Limb (tissue), 2 donors: ENCODE measurements around the gene ARL14.

Source experiments
- DNase-seq, 2 donors: peaks; one replicate each; pipeline ENCODE4 v3.0.0-alpha.2; 2016; ENCODE audit errors: extremely low spot score in 2 of 2

Gene ARL14

GRCh38 chr3:160676547-160677303 lies at the start of gene ARL14:
ARL14 (plus strand) TSS chr3:160677160; CDS start chr3:160677347, 187 bp downstream.
- no peak for DNase-seq

GRCh38 chr3:160629491-160629890 lies 47.5 kb upstream of the ARL14 start:
- no peak for DNase-seq

GRCh38 chr3:160633361-160634083 lies 43.4 kb upstream of the ARL14 start:
- DNase-seq, result no peak

- no peak for DNase-seq
Observed at GRCh38 chr3:160635213-160635612, 41.7 kb upstream of the ARL14 start.

GRCh38 chr3:160637086-160637485 lies 39.9 kb upstream of the ARL14 start:
- no peak for DNase-seq

- DNase-seq, result no peak
Observed at GRCh38 chr3:160638184-160638583, 38.8 kb upstream of the ARL14 start.

GRCh38 chr3:160641665-160642309 lies 35.2 kb upstream of the ARL14 start:
- DNase-seq, result no peak

- DNase-seq, result no peak
Observed at GRCh38 chr3:160643994-160644393, 33.0 kb upstream of the ARL14 start.

GRCh38 chr3:160644491-160644890 lies 32.5 kb upstream of the ARL14 start:
- DNase-seq, result no peak

- no peak for DNase-seq
Observed at GRCh38 chr3:160648701-160649100, 28.3 kb upstream of the ARL14 start.

GRCh38 chr3:160649596-160649995 lies 27.4 kb upstream of the ARL14 start:
- no peak for DNase-seq

GRCh38 chr3:160653512-160653911 lies 23.4 kb upstream of the ARL14 start:
- DNase-seq, result no peak

- no peak for DNase-seq
Observed at GRCh38 chr3:160660902-160661301, 16.1 kb upstream of the ARL14 start.

GRCh38 chr3:160661660-160662059 lies 15.3 kb upstream of the ARL14 start:
- no peak for DNase-seq

- DNase-seq, result no peak
Observed at GRCh38 chr3:160665231-160665630, 11.7 kb upstream of the ARL14 start.

GRCh38 chr3:160665784-160666526 lies 11.0 kb upstream of the ARL14 start:
- no peak for DNase-seq

GRCh38 chr3:160667452-160667851 lies 9.5 kb upstream of the ARL14 start:
- DNase-seq, result no peak

- no peak for DNase-seq
Observed at GRCh38 chr3:160668454-160668853, 8.5 kb upstream of the ARL14 start.

GRCh38 chr3:160671231-160671630 lies 5.7 kb upstream of the ARL14 start:
- DNase-seq, result no peak

- no peak for DNase-seq
Observed at GRCh38 chr3:160671995-160672394, 5.0 kb upstream of the ARL14 start.

GRCh38 chr3:160673188-160673587 lies 3.8 kb upstream of the ARL14 start:
- no peak for DNase-seq
